Right atrium auricular region (tissue), 2 donors: Measurements from ENCODE around the gene MAP3K4. TPM values are rescaled to one million over a fixed set of nuclear protein-coding genes. Genes with fewer than 3 reads are reported as not detected.

ENCODE experiments used
- DNase-seq: peaks from one replicate; pipeline ENCODE4 v3.0.0-alpha.2; 2019; ENCODE audit warnings: low spot score
- H3K27ac ChIP-seq, 2 donors: fragments of 200-600 bp; sonication (generic); 1 replicate in 1 of 2; 2 replicates in 1 of 2; pipeline ENCODE4 v1.5.1; 2016 to 2019
- H3K27me3 ChIP-seq, 2 donors: fragments of 200-600 bp; sonication (generic); one replicate each; pipeline versions ENCODE4 v1.5.1 to v1.6.0; 2017 to 2019
- H3K36me3 ChIP-seq: fragments of 200-600 bp; sonication (generic); one replicate; pipeline ENCODE4 v1.5.1; 2016
- H3K4me1 ChIP-seq, 2 donors: fragments of 200-600 bp; sonication (generic); one replicate each; pipeline versions ENCODE4 v1.5.1 to v1.6.0; 2017 to 2019
- H3K4me3 ChIP-seq, 2 donors: fragments of 200-600 bp; sonication (generic); 1 replicate in 1 of 2; 2 replicates in 1 of 2; pipeline ENCODE4 v1.5.1; 2017 to 2019; ENCODE audit warnings: mild to moderate bottlenecking in 1 of 2, moderate library complexity in 1 of 2
- H3K9me3 ChIP-seq, 2 donors: fragments of 200-600 bp; sonication (generic); one replicate each; pipeline ENCODE4 v1.5.1; 2019
- CTCF ChIP-seq, 2 donors: fragments of 200-600 bp; sonication (generic); IDR thresholded peaks; one replicate each; pipeline ENCODE4 v1.5.1; 2019; ENCODE audit warnings: antibody characterized with exemption in 2 of 2
- total RNA-seq, 2 donors: library from RNA; depleted of rRNA; stranded (reverse); fragments of >200 nt; gene quantifications; one replicate each; pipeline ENCODE4 v1.1.0, GENCODE V29; 2016

Gene MAP3K4
- total RNA-seq, 2 donors from 2014 or later: 15.6 to 17.2 TPM

GRCh38 chr6:161011492-161012480 lies 20.2 kb downstream of the MAP3K4 start:
- H3K27ac ChIP-seq: peak overlapping the region; percentile 52 to 61
- H3K4me3 ChIP-seq: no peak overlapping the region
- no peak for TF ChIP-seq CTCF (IDR thresholded peaks at IDR 0.05)
- no peaks in the 10 kb centered on the region for H3K36me3 ChIP-seq
- H3K4me1 ChIP-seq: peaks cover 0 to 41% of the 10 kb centered on the region in 2 donors
- no peak for DNase-seq
- H3K27me3 ChIP-seq: no peaks in the 10 kb centered on the region
- no peaks in the 10 kb centered on the region for H3K9me3 ChIP-seq

GRCh38 chr6:161013695-161014094 lies 22.1 kb downstream of the MAP3K4 start:
- Histone ChIP-seq H3K27me3 (no peaks in the 10 kb centered on the region), H3K27ac (no peak overlapping the region), H3K9me3 (no peaks in the 10 kb centered on the region), H3K36me3 (no peaks in the 10 kb centered on the region), H3K4me1 (peaks cover 0 to 36% of the 10 kb centered on the region in 2 donors), H3K4me3 (no peak overlapping the region)
- TF ChIP-seq CTCF (IDR thresholded peaks at IDR 0.05): no peak
- no peak for DNase-seq

GRCh38 chr6:161017766-161018564 lies 26.4 kb downstream of the MAP3K4 start:
- no peak for TF ChIP-seq CTCF (IDR thresholded peaks at IDR 0.05)
- H3K4me1 ChIP-seq: peaks cover 0 to 7% of the 10 kb centered on the region in 2 donors

GRCh38 chr6:161019324-161019839 lies 27.8 kb downstream of the MAP3K4 start:
- Histone ChIP-seq H3K36me3 (no peaks in the 10 kb centered on the region), H3K9me3 (no peaks in the 10 kb centered on the region), H3K4me3 (no peak overlapping the region), H3K27me3 (no peaks in the 10 kb centered on the region), H3K4me1 (no peaks in the 10 kb centered on the region), H3K27ac (no peak overlapping the region)
- no peak for DNase-seq
- no peak for TF ChIP-seq CTCF (IDR thresholded peaks at IDR 0.05)

More at GRCh38 chr6:161017766-161018564, 26.4 kb downstream of the MAP3K4 start:
- H3K27ac ChIP-seq: no peak overlapping the region
- no peaks in the 10 kb centered on the region for H3K27me3 ChIP-seq
- no peak overlapping the region for H3K4me3 ChIP-seq
- no peak for DNase-seq
- no peaks in the 10 kb centered on the region for H3K36me3 ChIP-seq
- no peaks in the 10 kb centered on the region for H3K9me3 ChIP-seq

- no peak for DNase-seq
- no peak for TF ChIP-seq CTCF (IDR thresholded peaks at IDR 0.05)
- Histone ChIP-seq H3K4me1 (no peaks in the 10 kb centered on the region), H3K27ac (no peak overlapping the region), H3K4me3 (no peak overlapping the region), H3K9me3 (no peaks in the 10 kb centered on the region), H3K27me3 (no peaks in the 10 kb centered on the region), H3K36me3 (no peaks in the 10 kb centered on the region)
Measured at GRCh38 chr6:161021543-161021942, 30.0 kb downstream of the MAP3K4 start.
